Measurements from ENCODE around the gene DCHS1.
"Not testable (repeated sequence)": the region's sequence is repeated elsewhere in the genome, so short reads cannot be mapped to it uniquely, and the experiment has no call there.

DNA sequence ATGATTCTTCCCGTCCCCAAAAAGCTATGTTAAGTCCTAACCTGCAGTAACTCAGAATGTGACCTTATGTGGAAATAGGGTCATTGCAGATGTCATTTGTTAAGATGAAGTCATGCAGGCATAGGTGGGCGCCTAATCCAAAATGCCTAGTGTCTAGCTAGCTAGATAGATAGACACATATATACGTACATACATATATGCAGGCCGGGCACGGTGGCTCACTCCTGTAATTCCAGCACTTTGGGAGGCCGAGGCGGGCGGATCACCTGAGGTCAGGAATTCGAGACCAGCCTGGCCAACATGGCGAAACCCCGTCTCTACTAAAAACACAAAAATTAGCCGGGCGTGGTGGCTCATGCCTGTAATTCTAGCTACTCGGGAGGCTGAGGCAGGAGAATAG is 28.5 kb upstream of the DCHS1 start:
- not testable (repeated sequence) for TF ChIP-seq POLR2A (conservative IDR thresholded peaks at IDR 0.05); IFI16 (CRISPR knock-in tag; IDR thresholded peaks at IDR 0.05); ZNF274 (IDR thresholded peaks at IDR 0.05; ENCODE audit: borderline replicate concordance, low read depth, low read length); TBP (optimal IDR thresholded peaks at IDR 0.05; ENCODE audit: low read depth, low read length); ATF7 (IDR thresholded peaks at IDR 0.05)
- TF ChIP-seq, protein P1, sequence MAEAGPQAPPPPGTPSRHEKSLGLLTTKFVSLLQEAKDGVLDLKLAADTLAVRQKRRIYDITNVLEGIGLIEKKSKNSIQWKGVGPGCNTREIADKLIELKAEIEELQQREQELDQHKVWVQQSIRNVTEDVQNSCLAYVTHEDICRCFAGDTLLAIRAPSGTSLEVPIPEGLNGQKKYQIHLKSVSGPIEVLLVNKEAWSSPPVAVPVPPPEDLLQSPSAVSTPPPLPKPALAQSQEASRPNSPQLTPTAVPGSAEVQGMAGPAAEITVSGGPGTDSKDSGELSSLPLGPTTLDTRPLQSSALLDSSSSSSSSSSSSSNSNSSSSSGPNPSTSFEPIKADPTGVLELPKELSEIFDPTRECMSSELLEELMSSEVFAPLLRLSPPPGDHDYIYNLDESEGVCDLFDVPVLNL (CRISPR knock-in tag; IDR thresholded peaks at IDR 0.05; ENCODE audit: low read depth), result not testable (repeated sequence)
- TF ChIP-seq, protein P2, sequence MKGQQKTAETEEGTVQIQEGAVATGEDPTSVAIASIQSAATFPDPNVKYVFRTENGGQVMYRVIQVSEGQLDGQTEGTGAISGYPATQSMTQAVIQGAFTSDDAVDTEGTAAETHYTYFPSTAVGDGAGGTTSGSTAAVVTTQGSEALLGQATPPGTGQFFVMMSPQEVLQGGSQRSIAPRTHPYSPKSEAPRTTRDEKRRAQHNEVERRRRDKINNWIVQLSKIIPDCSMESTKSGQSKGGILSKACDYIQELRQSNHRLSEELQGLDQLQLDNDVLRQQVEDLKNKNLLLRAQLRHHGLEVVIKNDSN (CRISPR knock-in tag; IDR thresholded peaks at IDR 0.05), result not testable (repeated sequence)

Measured in K562 (cell line).